ENCODE results near the gene ZNF384. TPM values are rescaled to one million over a fixed set of nuclear protein-coding genes. Genes with fewer than 3 reads are reported as not detected.

Gene ZNF384
- polyA plus RNA-seq, 10 donors, result 40.6 to 62.3 (median 47.0) TPM

DNA sequence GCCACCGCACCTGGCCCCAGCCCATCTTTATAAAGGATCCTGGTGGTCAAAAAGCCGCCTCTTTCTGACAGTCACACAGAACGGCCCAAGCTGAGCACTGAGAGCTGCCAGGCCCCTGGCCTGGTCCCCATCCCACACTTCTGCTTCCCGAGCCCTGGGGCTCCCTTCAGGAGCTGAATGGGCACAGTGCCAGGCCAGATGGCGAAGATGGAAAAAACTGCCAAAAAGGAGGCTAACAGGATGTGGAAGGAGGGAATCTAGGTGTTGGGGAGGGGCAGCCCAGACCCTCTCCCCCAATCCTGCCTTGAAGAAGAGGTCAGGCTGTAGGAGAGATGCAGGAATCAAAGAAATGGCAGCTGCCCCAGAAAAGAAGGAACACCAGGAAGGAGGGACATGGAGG, 58.4 kb downstream of the ZNF384 start:
- DNase-seq, result peak in 1 of 3 donors; percentile 62

DNA sequence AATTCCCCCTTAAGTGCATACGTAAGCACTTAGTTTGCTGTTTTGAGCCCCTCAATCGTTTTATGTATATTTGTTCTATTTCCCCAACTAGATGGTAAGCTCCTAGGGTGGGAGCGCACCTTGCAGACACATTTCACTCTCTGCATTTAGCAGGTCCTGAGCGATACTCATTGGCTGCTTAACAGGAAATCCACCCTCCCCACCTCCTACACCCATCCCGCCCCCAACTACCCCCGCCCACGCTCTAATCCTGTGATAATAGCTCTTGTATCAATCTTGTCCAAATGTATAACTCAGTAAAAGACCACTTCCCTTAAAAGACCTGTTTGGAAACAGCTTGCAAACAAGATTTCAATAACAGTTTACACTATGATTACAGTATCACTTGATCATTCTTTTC, 61.6 kb downstream of the ZNF384 start:
- DNase-seq, result no peak

DNA sequence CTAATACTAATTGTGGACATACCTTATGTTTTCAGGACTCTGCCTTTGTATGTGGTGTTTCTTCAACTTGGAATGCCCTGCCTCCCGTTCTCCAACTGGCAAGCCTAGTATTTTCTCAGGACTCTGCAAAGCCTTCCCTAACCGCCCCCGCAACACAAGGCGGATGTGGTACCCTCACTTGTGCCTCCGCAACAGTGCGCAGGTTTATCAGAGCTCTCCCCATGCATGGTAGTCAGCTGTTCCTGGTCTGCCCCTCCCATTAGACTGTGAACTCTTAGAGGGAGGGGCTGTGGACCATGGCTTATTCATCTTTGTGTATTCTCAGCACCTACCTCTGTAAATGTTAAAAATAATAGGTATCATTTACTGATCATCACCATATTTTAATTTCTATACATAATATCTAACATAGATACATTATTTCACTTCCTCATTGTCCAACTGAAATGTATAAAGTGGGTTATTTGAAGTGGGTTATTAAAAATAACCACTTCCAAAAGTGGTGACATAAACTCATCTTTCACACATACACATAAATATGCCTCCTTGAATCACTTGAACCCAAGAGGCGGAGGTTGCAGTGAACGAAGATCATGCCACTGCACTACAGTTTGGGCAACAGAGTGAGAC, 62.4 kb downstream of the ZNF384 start:
- no peak for DNase-seq

DNA sequence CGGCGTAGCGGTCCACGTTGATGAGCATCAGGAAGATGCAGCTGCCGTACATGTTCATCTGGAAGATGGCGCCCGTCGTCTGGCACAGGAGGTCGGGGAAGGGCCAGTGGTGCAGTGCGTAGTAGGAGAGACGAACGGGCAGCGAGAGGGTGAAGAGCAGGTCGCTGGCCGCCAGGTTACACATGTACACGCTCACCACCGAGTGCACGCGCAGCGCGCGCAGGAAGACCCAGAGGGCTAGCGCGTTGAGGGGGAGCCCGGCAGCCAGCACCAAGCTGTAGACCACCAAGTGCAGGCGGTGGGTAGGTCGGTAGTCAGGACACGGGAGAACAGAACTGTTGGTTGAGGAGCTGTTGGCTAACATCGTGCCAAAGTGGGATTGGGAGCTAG, 68.3 kb downstream of the ZNF384 start:
- DNase-seq, result no peak

DNA sequence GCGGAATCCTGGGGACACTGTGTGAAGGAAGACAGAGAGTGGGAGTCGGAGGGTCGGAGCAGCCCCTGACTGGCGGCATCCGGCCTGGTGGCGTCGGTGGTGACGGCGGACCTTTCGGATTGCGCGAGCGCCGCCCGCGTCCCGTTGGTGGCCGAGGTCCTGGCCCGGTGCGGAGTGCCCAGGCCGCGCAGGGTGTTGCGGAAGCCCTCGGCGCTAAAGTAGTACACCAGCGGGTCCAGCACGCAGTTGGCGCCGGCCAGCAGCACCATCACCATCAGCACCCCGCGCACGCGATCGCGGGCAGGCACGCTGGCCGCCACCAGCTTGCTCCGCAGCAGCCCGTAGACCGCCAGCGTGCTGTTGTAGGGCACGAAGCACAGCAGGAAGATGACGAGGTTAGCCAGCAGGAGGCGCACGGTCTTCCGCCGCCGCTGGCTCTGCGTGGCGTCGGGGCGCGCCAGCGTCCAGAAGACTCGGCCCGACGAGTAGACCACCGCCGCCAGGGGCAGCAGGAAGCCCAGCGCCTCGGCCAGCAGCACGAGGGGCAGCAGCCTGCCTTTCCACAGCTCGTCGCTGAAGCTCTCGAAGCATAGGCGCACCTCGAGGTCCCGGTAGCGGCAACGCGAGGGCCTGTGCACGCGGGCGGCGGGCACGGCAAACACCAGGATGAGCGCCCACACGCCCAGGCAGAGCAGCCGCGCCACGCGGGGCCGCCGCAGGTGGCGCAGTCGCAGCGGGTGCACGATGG, 68.9 kb downstream of the ZNF384 start:
- peak in 2 of 3 donors; percentile 64 to 82 for DNase-seq

DNA sequence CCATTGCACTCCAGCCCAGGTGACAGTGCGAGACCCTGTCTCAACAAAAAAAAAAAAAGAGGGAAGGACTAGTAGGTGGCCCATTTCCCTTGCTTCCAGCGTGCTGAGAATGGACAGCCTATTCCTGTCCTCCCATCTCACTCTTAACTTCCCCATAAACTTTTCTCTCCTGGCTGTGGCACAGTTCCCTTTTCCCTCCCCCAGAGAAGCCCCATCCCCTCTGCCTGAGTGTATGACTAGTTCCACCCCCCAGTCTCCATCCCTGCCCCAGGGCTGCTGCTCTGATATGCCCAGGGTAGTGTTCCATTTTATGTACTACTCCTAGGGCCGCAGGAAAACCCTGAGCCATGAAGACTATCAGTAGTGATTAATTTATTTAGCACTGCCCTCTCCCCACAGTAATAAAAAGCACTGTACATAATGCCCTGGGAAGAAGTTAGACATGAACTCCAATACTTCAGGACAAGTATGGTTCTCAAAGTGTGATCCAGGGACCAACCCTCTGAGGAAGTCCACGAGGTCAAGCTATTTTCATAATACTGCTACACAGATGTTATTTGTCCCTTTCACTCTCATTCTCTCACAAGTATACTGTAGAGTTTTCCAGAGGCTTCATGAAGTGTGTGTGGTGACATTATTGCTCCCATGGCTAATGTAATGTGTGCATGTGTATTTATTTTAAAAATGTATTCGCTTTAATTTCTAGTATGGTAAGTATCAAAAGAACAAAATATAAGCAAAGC, 70.5 kb downstream of the ZNF384 start:
- no peak for DNase-seq

Other genes starting within 250 kb of the ZNF384 start
- gene CD27, start 244.4 kb downstream of the ZNF384 start, polyA plus RNA-seq (ENCODE audit: insufficient read length in 10 of 10), result 1 to 10 TPM in 4 of 10 donors, under 1 TPM in 6; 0.34 to 5.9 (median 0.86) TPM
- 10 to 100 TPM in 3 of 10 donors, 1 to 10 TPM in 7; 5.4 to 11.6 (median 9.0) TPM for gene TAPBPL, start 237.3 kb downstream of the ZNF384 start, polyA plus RNA-seq (ENCODE audit: insufficient read length in 10 of 10)
- 10 to 100 TPM in 4 of 10 donors, 1 to 10 TPM in 6; 6.6 to 18.1 (median 9.0) TPM for gene VAMP1, start 218.7 kb downstream of the ZNF384 start, polyA plus RNA-seq (ENCODE audit: insufficient read length in 10 of 10)
- 100 to 1,000 TPM; 117 to 156 (median 137) TPM for gene MRPL51, start 196.1 kb downstream of the ZNF384 start, polyA plus RNA-seq (ENCODE audit: insufficient read length in 10 of 10)
- gene NCAPD2, start 195.3 kb downstream of the ZNF384 start, polyA plus RNA-seq (ENCODE audit: insufficient read length in 10 of 10), result 10 to 100 TPM; 28.4 to 52.4 (median 37.9) TPM
- gene GAPDH, start 154.9 kb downstream of the ZNF384 start, polyA plus RNA-seq (ENCODE audit: insufficient read length in 10 of 10), result 1,000 to 10,000 TPM; 2,765 to 4,884 (median 4,736) TPM
- gene IFFO1, start 133.3 kb downstream of the ZNF384 start, polyA plus RNA-seq (ENCODE audit: insufficient read length in 10 of 10), result 10 to 100 TPM; 19.8 to 37.0 (median 30.3) TPM
- gene NOP2, start 121.1 kb downstream of the ZNF384 start, polyA plus RNA-seq (ENCODE audit: insufficient read length in 10 of 10), result 10 to 100 TPM; 18.6 to 26.9 (median 23.8) TPM
- gene CHD4, start 82.0 kb downstream of the ZNF384 start, polyA plus RNA-seq (ENCODE audit: insufficient read length in 10 of 10), result 100 to 1,000 TPM; 125 to 170 (median 147) TPM
- gene LPAR5, start 53.4 kb downstream of the ZNF384 start, polyA plus RNA-seq (ENCODE audit: insufficient read length in 10 of 10), result 1 to 10 TPM in 9 of 10 donors, under 1 TPM in 1; 0.99 to 2.3 (median 1.5) TPM
- 1 to 10 TPM; 2.1 to 3.8 (median 2.5) TPM for gene ACRBP, start 41.9 kb downstream of the ZNF384 start, polyA plus RNA-seq (ENCODE audit: insufficient read length in 10 of 10)
- 10 to 100 TPM; 43.7 to 54.1 (median 48.9) TPM for gene ING4, start 26.3 kb downstream of the ZNF384 start, polyA plus RNA-seq (ENCODE audit: insufficient read length in 10 of 10)
- gene PIANP, start 11.4 kb upstream of the ZNF384 start, polyA plus RNA-seq (ENCODE audit: insufficient read length in 10 of 10), result 1 to 10 TPM; 2.6 to 7.0 (median 4.4) TPM
- 10 to 100 TPM; 55.6 to 66.6 (median 61.9) TPM for gene COPS7A, start 34.7 kb upstream of the ZNF384 start, polyA plus RNA-seq (ENCODE audit: insufficient read length in 10 of 10)
- gene MLF2, start 63.8 kb upstream of the ZNF384 start, polyA plus RNA-seq (ENCODE audit: insufficient read length in 10 of 10), result 100 to 1,000 TPM; 114 to 157 (median 128) TPM
- gene PTMS, start 77.0 kb upstream of the ZNF384 start, polyA plus RNA-seq (ENCODE audit: insufficient read length in 10 of 10), result 100 to 1,000 TPM; 245 to 421 (median 350) TPM
- gene LAG3, start 83.1 kb upstream of the ZNF384 start, polyA plus RNA-seq (ENCODE audit: insufficient read length in 10 of 10), result 1 to 10 TPM in 1 of 10 donors, under 1 TPM in 9; 0.30 to 1.2 (median 0.53) TPM
- 10 to 100 TPM in 2 of 10 donors, 1 to 10 TPM in 8; 5.9 to 15.5 (median 7.7) TPM for gene CD4, start 100.2 kb upstream of the ZNF384 start, polyA plus RNA-seq (ENCODE audit: insufficient read length in 10 of 10)
- gene GPR162, start 132.4 kb upstream of the ZNF384 start, polyA plus RNA-seq (ENCODE audit: insufficient read length in 10 of 10), result 10 to 100 TPM; 15.3 to 27.6 (median 17.9) TPM
- 10 to 100 TPM; 32.6 to 62.7 (median 44.1) TPM for gene P3H3, start 139.0 kb upstream of the ZNF384 start, polyA plus RNA-seq (ENCODE audit: insufficient read length in 10 of 10)
- 10 to 100 TPM; 10.3 to 40.0 (median 26.3) TPM for gene GNB3, start 151.6 kb upstream of the ZNF384 start, polyA plus RNA-seq (ENCODE audit: insufficient read length in 10 of 10)
- 10 to 100 TPM; 14.1 to 25.5 (median 19.5) TPM for gene CDCA3, start 161.9 kb upstream of the ZNF384 start, polyA plus RNA-seq (ENCODE audit: insufficient read length in 10 of 10)
- 10 to 100 TPM; 46.9 to 67.1 (median 59.3) TPM for gene USP5, start 162.8 kb upstream of the ZNF384 start, polyA plus RNA-seq (ENCODE audit: insufficient read length in 10 of 10)
- 1,000 to 10,000 TPM in 3 of 10 donors, 100 to 1,000 TPM in 7; 716 to 1,072 (median 910) TPM for gene TPI1, start 178.2 kb upstream of the ZNF384 start, polyA plus RNA-seq (ENCODE audit: insufficient read length in 10 of 10)
- gene SPSB2, start 183.9 kb upstream of the ZNF384 start, polyA plus RNA-seq (ENCODE audit: insufficient read length in 10 of 10), result 1 to 10 TPM; 2.5 to 7.0 (median 5.7) TPM
- 10 to 100 TPM in 6 of 10 donors, 1 to 10 TPM in 4; 8.4 to 11.7 (median 10.2) TPM for gene LRRC23, start 215.4 kb upstream of the ZNF384 start, polyA plus RNA-seq (ENCODE audit: insufficient read length in 10 of 10)
- gene ENO2, start 225.2 kb upstream of the ZNF384 start, polyA plus RNA-seq (ENCODE audit: insufficient read length in 10 of 10), result 10 to 100 TPM in 2 of 10 donors, 1 to 10 TPM in 8; 5.2 to 11.7 (median 8.4) TPM
- 10 to 100 TPM; 58.2 to 79.9 (median 68.1) TPM for gene ATN1, start 238.6 kb upstream of the ZNF384 start, polyA plus RNA-seq (ENCODE audit: insufficient read length in 10 of 10)

Measured in muscle of back (tissue), 11 donors.